Mesodermal cell (in vitro differentiated cells): Measurements from ENCODE around the gene BEND3.
A peak's percentile ranks its signal among the peaks of the same experiment; 100 is the strongest.
"Not testable (repeated sequence)": the region's sequence is repeated elsewhere in the genome, so short reads cannot be mapped to it uniquely, and the experiment has no call there.

Experiments
- H3K27ac ChIP-seq: 2 replicates; pipeline ENCODE4 v1.7.0; 2013; ENCODE audit warnings: mild to moderate bottlenecking, low read depth, low read length, moderate library complexity; ENCODE audit not compliant: severe bottlenecking
- H3K36me3 ChIP-seq: 2 replicates; pipeline ENCODE4 v1.7.1; 2013; ENCODE audit warnings: mild to moderate bottlenecking, low read length, moderate library complexity; ENCODE audit not compliant: control insufficient read depth, insufficient read depth
- H3K4me1 ChIP-seq: one replicate; pipeline ENCODE4 v1.7.1; 2013; ENCODE audit warnings: mild to moderate bottlenecking, low read length; ENCODE audit not compliant: insufficient read depth, control insufficient read depth, poor library complexity, severe bottlenecking
- H3K4me3 ChIP-seq: 2 replicates; pipeline ENCODE4 v1.7.0; 2013; ENCODE audit warnings: low read length, control low read depth, mild to moderate bottlenecking; ENCODE audit not compliant: insufficient read depth, poor library complexity, severe bottlenecking; ENCODE audit errors: extremely low read depth
- H3K9me3 ChIP-seq: 2 replicates; pipeline ENCODE4 v1.7.1; 2013; ENCODE audit warnings: mild to moderate bottlenecking, low read length, moderate library complexity; ENCODE audit not compliant: control insufficient read depth
- WGBS, 2 experiments: methylation state at CpG; one replicate each; pipeline ENCODE4 v1.1.5; 2013; ENCODE audit warnings: missing lambda C conversion rate in 2 of 2; ENCODE audit not compliant: insufficient coverage in 2 of 2; 5-methylcytosine and 5-hydroxymethylcytosine counted together

Gene BEND3

GRCh38 chr6:107121266-107121665, 6.0 kb upstream of the BEND3 start:
- Histone ChIP-seq H3K4me1 (no peaks in the 10 kb centered on the region), H3K9me3 (no peaks in the 10 kb centered on the region), H3K27ac (no peak overlapping the region), H3K36me3 (no peaks in the 10 kb centered on the region), H3K4me3 (no peak overlapping the region)
- 91% methylated on average over 4 of the region's 6 CpGs; no CpG with 5 or more reads in 1 of the 2 experiments for WGBS, 2 experiments

DNA sequence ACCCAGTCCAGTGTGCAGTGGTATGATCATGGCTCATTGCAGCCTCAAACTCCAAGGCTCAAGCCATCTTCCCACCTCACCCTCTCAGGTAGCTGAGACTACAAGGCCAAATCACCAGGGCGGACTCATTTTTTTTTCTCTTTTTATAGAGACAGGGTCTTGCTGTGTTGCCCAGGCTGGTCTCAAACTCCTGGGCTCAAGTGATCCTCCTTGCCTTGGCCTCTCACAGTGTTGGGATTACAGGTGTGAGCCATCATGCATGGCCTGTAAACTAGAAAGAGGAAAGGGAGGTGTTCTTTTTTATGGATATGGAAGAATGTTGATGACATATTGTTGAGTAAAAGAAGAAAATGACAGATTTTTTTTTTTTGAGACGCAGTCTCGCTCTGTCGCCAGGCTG, 5.1 kb upstream of the BEND3 start:
- Histone ChIP-seq H3K4me3 (no peak overlapping the region), H3K27ac (no peak overlapping the region), H3K4me1 (no peaks in the 10 kb centered on the region), H3K9me3 (no peaks in the 10 kb centered on the region), H3K36me3 (no peaks in the 10 kb centered on the region)
- 100% methylated on average over 1 of the region's 4 CpGs; no CpG with 5 or more reads in 1 of the 2 experiments for WGBS, 2 experiments

DNA sequence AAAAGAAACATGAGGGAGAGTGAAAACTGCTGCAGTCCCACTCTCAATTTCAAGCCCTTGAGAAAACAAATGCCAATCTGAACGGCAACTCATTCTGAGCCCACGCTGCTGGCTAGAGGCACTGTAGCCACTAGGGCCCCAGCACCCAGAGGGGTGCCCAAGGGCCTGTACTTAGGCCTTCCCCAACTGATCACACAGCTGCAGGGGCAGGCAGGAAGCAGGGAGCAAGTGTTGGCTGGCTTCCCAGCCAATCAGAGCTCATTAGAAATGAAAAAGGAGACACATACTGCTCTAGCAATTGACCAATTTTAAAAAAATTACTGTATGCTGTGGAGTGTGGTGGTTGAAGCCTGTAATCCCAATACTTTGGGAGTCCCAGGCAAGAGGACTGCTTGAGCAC, 3.7 kb upstream of the BEND3 start:
- WGBS, 2 experiments = 50 to 63% methylated on average over 2 of the region's 2 CpGs
- H3K27ac ChIP-seq = no peak overlapping the region
- H3K36me3 ChIP-seq = no peaks in the 10 kb centered on the region
- H3K9me3 ChIP-seq = no peaks in the 10 kb centered on the region
- no peak overlapping the region for H3K4me3 ChIP-seq
- H3K4me1 ChIP-seq = no peaks in the 10 kb centered on the region

- H3K36me3 ChIP-seq, H3K9me3 ChIP-seq, H3K27ac ChIP-seq, H3K4me3 ChIP-seq, H3K4me1 ChIP-seq: not testable (repeated sequence)
- WGBS, 2 experiments = 79 to 88% methylated on average over 6 to 9 of the region's 9 CpGs
Measured at GRCh38 chr6:107118540-107118939, 3.2 kb upstream of the BEND3 start.

DNA sequence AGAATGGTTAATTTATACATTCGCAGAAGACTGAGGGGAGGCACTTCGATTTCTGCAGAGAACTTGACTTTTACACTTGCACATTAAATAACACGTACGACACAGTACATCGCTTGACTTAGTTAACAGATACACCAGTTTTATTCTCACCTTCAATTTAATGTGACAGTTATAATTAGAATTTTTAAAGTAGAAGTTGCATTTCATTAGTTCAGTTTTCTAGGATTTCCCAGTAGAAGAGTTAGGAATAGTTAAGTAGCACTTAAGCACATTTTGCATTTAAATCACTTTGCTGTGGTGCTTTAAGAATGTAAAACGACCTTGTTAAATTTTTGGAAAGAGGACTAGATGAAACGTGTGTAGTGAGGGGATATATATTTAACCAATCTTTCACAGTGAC, 1.6 kb upstream of the BEND3 start:
- Histone ChIP-seq H3K4me3 (peak overlapping the region; percentile 56), H3K27ac (no peak overlapping the region), H3K4me1 (no peaks in the 10 kb centered on the region), H3K9me3 (no peaks in the 10 kb centered on the region), H3K36me3 (no peaks in the 10 kb centered on the region)
- WGBS, 2 experiments = no CpG with 5 or more reads among the region's 7 CpGs

DNA sequence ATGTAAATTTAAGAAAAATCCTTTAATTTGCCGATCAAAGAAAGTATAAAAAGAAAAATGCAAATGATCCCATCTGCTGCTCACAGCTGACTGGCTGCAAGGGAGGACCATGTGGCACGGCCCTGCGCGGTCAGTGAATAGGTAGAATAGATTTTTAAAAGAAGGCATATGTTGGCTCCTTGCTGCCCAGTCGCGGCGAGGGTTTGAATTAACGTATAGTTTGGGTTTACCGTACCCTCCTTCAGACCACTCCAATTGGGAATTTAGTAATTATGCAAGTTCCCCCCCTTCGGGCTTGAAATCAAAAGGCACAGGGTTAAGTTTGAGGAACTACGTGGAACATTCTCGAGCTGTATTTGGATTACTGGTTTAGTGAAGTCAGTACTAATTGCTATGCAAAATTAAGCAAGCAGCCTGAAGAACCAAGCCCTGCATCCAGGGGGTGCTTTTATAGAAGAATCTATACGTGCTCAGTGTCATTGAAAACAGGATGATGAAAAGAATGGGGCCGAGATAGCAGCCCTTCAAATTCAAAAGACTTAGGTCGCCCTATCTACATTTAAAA, 1.1 kb upstream of the BEND3 start:
- Histone ChIP-seq H3K4me3 (peak overlapping the region; percentile 56), H3K4me1 (no peaks in the 10 kb centered on the region)
- 1 to 2% methylated on average over 7 to 11 of the region's 15 CpGs for WGBS, 2 experiments

GRCh38 chr6:107115695-107116327, 496 bp upstream of the BEND3 start:
- no peaks in the 10 kb centered on the region for H3K36me3 ChIP-seq
- peak overlapping the region; percentile 93 for H3K27ac ChIP-seq
- H3K9me3 ChIP-seq = no peaks in the 10 kb centered on the region
- 0% methylated on average over 28 to 35 of the region's 45 CpGs for WGBS, 2 experiments
- H3K4me3 ChIP-seq = peak overlapping the region; percentile 56
- no peaks in the 10 kb centered on the region for H3K4me1 ChIP-seq

More for the DNA sequence above, 1.1 kb upstream of the BEND3 start:
- Histone ChIP-seq H3K36me3 (no peaks in the 10 kb centered on the region), H3K27ac (peak overlapping the region; percentile 93), H3K9me3 (no peaks in the 10 kb centered on the region)

DNA sequence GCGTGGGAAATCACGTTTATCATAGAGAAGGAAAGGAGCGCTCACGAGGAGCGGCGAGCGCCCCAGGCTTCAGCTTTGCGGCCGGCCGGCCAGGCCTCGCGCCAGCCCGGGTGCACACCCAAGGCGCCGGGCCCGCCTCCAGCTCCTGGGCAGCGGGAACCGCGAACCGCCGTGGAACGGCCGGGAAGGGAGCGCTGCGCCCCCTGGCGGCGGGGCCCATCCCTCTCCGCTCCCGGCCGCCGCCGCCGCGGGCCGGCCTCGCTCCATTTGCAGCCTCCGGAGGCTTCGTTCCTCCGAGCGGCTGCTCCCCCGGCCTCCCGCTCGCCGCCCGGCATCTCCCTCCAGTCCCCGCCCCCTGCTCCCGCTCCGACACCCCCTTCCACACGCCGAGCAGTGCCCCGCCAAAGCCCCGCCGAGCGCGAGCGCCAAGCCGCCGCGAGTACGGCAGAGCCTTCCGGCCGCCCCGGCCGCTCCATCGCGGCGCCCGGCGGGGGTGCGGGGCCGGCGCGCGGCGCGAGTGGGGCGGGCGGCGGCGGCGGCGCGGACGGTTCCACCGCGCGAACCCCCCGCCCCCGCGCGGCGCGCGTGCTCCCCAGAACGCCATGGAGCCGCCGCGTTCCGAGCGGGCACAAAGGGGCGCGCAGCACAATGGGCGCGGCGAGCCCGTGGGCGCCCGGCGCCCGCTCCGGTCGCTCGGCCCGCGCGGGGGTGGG, 946 bp downstream of the BEND3 start:
- 1% methylated on average over 46 to 72 of the region's 116 CpGs for WGBS, 2 experiments
- H3K9me3 ChIP-seq = no peaks in the 10 kb centered on the region
- no peaks in the 10 kb centered on the region for H3K36me3 ChIP-seq
- peak overlapping the region; percentile 56 for H3K4me3 ChIP-seq
- H3K27ac ChIP-seq = peak overlapping the region; percentile 72
- H3K4me1 ChIP-seq = no peaks in the 10 kb centered on the region

- no peak overlapping the region for H3K4me3 ChIP-seq
- WGBS, 2 experiments = 100% methylated on average over 1 of the region's 1 CpG; no CpG with 5 or more reads in 1 of the 2 experiments
- H3K36me3 ChIP-seq = no peaks in the 10 kb centered on the region
- no peaks in the 10 kb centered on the region for H3K9me3 ChIP-seq
- peaks cover 5% of the 10 kb centered on the region for H3K4me1 ChIP-seq
- H3K27ac ChIP-seq = no peak overlapping the region
Measured at GRCh38 chr6:107110200-107110599, 5.1 kb downstream of the BEND3 start.

DNA sequence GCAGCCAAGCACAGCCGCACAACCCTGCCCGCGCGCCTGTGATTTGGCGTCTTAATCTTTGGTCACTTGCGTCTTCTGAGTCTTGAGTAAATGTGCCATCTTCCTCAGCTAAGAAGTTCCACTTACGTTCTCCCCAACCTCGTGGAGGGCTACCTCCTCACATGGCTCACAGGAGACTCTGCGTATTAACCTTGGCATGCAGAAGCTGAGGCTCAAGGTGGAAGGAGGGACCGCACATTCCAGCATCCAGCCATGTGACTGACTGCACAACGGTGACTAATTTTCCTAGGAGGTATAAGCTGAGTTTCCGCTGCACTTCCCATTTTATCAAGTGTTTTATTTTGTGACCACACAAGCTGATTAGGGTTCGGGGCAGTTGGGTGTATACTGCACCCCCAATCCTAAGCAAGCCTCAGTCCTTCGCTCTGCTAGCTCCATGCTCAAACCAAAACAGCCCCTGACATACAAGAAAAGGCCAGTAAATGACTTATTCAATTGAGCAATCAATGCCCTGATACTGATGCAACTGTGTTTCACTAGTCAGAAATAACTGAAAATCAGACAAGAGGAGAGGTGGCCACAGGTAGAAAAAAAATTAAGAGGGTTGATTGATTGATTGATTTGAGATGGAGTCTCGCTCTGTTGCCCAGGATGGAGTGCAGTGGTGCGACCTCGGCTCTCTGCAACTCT, 7.0 kb downstream of the BEND3 start:
- Histone ChIP-seq H3K9me3 (no peaks in the 10 kb centered on the region), H3K36me3 (no peaks in the 10 kb centered on the region), H3K4me3 (no peak overlapping the region), H3K27ac (no peak overlapping the region), H3K4me1 (peaks cover 5% of the 10 kb centered on the region)
- WGBS, 2 experiments = 93 to 96% methylated on average over 13 to 15 of the region's 17 CpGs
